ENCODE results near the gene ORAI3.

The ORAI3 gene

GRCh38 chr16:30948667-30949649 lies at the start of gene ORAI3:
TSS of gene ORAI3 (plus strand) at chr16:30949068. CDS start at chr16:30949290, 222 bp downstream.
- DNase-seq (ENCODE audit: low read depth), result no peak

- DNase-seq (ENCODE audit: low read depth), result no peak
These were observed 49.1 kb upstream of the ORAI3 start for GRCh38 chr16:30899794-30900193.

- no peak for DNase-seq (ENCODE audit: low read depth)
These were observed 48.3 kb upstream of the ORAI3 start for GRCh38 chr16:30900588-30900987.

GRCh38 chr16:30901201-30902028 lies 47.5 kb upstream of the ORAI3 start:
- no peak for DNase-seq (ENCODE audit: low read depth)

GRCh38 chr16:30902029-30902972 lies 46.6 kb upstream of the ORAI3 start:
- DNase-seq (ENCODE audit: low read depth), result no peak

GRCh38 chr16:30903002-30903401 lies 45.9 kb upstream of the ORAI3 start:
- no peak for DNase-seq (ENCODE audit: low read depth)

GRCh38 chr16:30903596-30903995 lies 45.3 kb upstream of the ORAI3 start:
- no peak for DNase-seq (ENCODE audit: low read depth)

- no peak for DNase-seq (ENCODE audit: low read depth)
These were observed 44.6 kb upstream of the ORAI3 start for GRCh38 chr16:30904114-30904780.

- DNase-seq (ENCODE audit: low read depth), result no peak
These were observed 41.8 kb upstream of the ORAI3 start for GRCh38 chr16:30907064-30907463.

- no peak for DNase-seq (ENCODE audit: low read depth)
These were observed 38.3 kb upstream of the ORAI3 start for GRCh38 chr16:30910427-30911029.

GRCh38 chr16:30912794-30913412 lies 36.0 kb upstream of the ORAI3 start:
- no peak for DNase-seq (ENCODE audit: low read depth)

GRCh38 chr16:30914830-30915229 lies 34.0 kb upstream of the ORAI3 start:
- no peak for DNase-seq (ENCODE audit: low read depth)

GRCh38 chr16:30918614-30919013 lies 30.3 kb upstream of the ORAI3 start:
- DNase-seq (ENCODE audit: low read depth), result no peak

- DNase-seq (ENCODE audit: low read depth), result no peak
These were observed 28.0 kb upstream of the ORAI3 start for GRCh38 chr16:30920891-30921290.

GRCh38 chr16:30921459-30921747 lies 27.5 kb upstream of the ORAI3 start:
- no peak for DNase-seq (ENCODE audit: low read depth)

- peak; percentile 27 for DNase-seq (ENCODE audit: low read depth)
These were observed 27.0 kb upstream of the ORAI3 start for GRCh38 chr16:30921748-30922419.

- DNase-seq (ENCODE audit: low read depth), result peak; percentile 97
These were observed 26.4 kb upstream of the ORAI3 start for GRCh38 chr16:30922420-30922959.

GRCh38 chr16:30922960-30923535 lies 25.8 kb upstream of the ORAI3 start:
- peak; percentile 98 for DNase-seq (ENCODE audit: low read depth)

GRCh38 chr16:30923554-30924075 lies 25.3 kb upstream of the ORAI3 start, which contains the start of gene FBXL19:
TSS of gene FBXL19 (plus strand) at chr16:30923572. CDS start at chr16:30925755, 2,183 bp downstream.
- no peak for DNase-seq (ENCODE audit: low read depth)
